Stimulated activated CD4-positive, alpha-beta T cell treated with anti-CD3 and anti-CD28 coated beads, Interleukin-15, amount 100 ng/mL, for 1 hour (primary cell): ENCODE measurements around the gene DPCD.

ENCODE experiments used
- DNase-seq, 2 donors: peaks; one replicate each; pipeline ENCODE4 v3.0.0-alpha.2; 2020; ENCODE audit warnings: low read depth in 1 of 2, low spot score in 1 of 2

DPCD gene

GRCh38 chr10:101653536-101653935 is 65.4 kb downstream of the DPCD start:
- DNase-seq: no peak

GRCh38 chr10:101655570-101655969 is 67.4 kb downstream of the DPCD start:
- no peak for DNase-seq

- DNase-seq: no peak
Observed at GRCh38 chr10:101656890-101657289, 68.8 kb downstream of the DPCD start.

- DNase-seq: no peak
Observed at GRCh38 chr10:101658975-101659374, 70.9 kb downstream of the DPCD start.
